Measurements from ENCODE around the gene ZMYM4. TPM values are rescaled to one million over a fixed set of nuclear protein-coding genes. Genes with fewer than 3 reads are reported as not detected.

Gene ZMYM4
- total RNA-seq, 3 donors from 2014 or later (not counting 1 experiment from before 2014, with no cell fraction given), result 41.0 to 48.0 (median 45.8) TPM

GRCh38 chr1:35441926-35442579 lies 173.5 kb downstream of the ZMYM4 start:
- ATAC-seq (no peak), DNase-seq (no peak)
- no peak for TF ChIP-seq CTCF (IDR thresholded peaks at IDR 0.05)
- intact Hi-C loops (cut with micrococcal nuclease), result no loop called here
- H3K4me3 ChIP-seq (ENCODE audit: low read length), result no peak overlapping the region
- H3K27me3 ChIP-seq (ENCODE audit: control insufficient read depth, insufficient read depth, low read length), result no peaks in the 10 kb centered on the region
- H3K36me3 ChIP-seq (ENCODE audit: control insufficient read depth, insufficient read depth, low read length), result peaks cover 67% of the 10 kb centered on the region
- H3K27ac ChIP-seq (ENCODE audit: low read length), result no peak overlapping the region
- Mint-ChIP-seq H3K4me1 (peaks cover 0 to 13% of the 10 kb centered on the region in 2 donors), H3K4me3 (no peak overlapping the region), H3K27ac (no peak overlapping the region), H3K9me3 (no peaks in the 10 kb centered on the region), H3K27me3 (ENCODE audit: low read depth in 2 of 2) (no peaks in the 10 kb centered on the region), H3K36me3 (peaks cover 7% of the 10 kb centered on the region)
- WGBS (ENCODE audit: insufficient coverage), result 97% methylated on average over 8 of the region's 8 CpGs
- H3K9me3 ChIP-seq (ENCODE audit: control insufficient read depth, insufficient read depth, low read length), result no peaks in the 10 kb centered on the region
- no peaks in the 10 kb centered on the region for H3K4me1 ChIP-seq (ENCODE audit: control insufficient read depth, insufficient read depth, low read length)

GRCh38 chr1:35442734-35443133 lies 174.2 kb downstream of the ZMYM4 start:
- Histone ChIP-seq H3K36me3 (ENCODE audit: control insufficient read depth, insufficient read depth, low read length) (peaks cover 70% of the 10 kb centered on the region), H3K9me3 (ENCODE audit: control insufficient read depth, insufficient read depth, low read length) (no peaks in the 10 kb centered on the region), H3K27ac (ENCODE audit: low read length) (no peak overlapping the region), H3K4me1 (ENCODE audit: control insufficient read depth, insufficient read depth, low read length) (no peaks in the 10 kb centered on the region), H3K4me3 (ENCODE audit: low read length) (no peak overlapping the region), H3K27me3 (ENCODE audit: control insufficient read depth, insufficient read depth, low read length) (no peaks in the 10 kb centered on the region)
- ATAC-seq, result no peak
- Mint-ChIP-seq H3K4me3 (no peak overlapping the region), H3K4me1 (peaks cover 0 to 6% of the 10 kb centered on the region in 2 donors), H3K27ac (no peak overlapping the region), H3K27me3 (ENCODE audit: low read depth in 2 of 2) (no peaks in the 10 kb centered on the region), H3K9me3 (no peaks in the 10 kb centered on the region), H3K36me3 (peaks cover 13% of the 10 kb centered on the region)
- peak in 1 of 2 donors; percentile 43 for DNase-seq
- WGBS (ENCODE audit: insufficient coverage), result 67% methylated on average over 4 of the region's 4 CpGs
- intact Hi-C loops (cut with micrococcal nuclease), result no loop called here
- no peak for TF ChIP-seq CTCF (IDR thresholded peaks at IDR 0.05)

GRCh38 chr1:35443768-35444518 lies 175.4 kb downstream of the ZMYM4 start:
- Histone ChIP-seq H3K36me3 (ENCODE audit: control insufficient read depth, insufficient read depth, low read length) (peaks cover 80% of the 10 kb centered on the region), H3K27ac (ENCODE audit: low read length) (no peak overlapping the region), H3K4me3 (ENCODE audit: low read length) (no peak overlapping the region), H3K9me3 (ENCODE audit: control insufficient read depth, insufficient read depth, low read length) (no peaks in the 10 kb centered on the region), H3K27me3 (ENCODE audit: control insufficient read depth, insufficient read depth, low read length) (no peaks in the 10 kb centered on the region), H3K4me1 (ENCODE audit: control insufficient read depth, insufficient read depth, low read length) (no peaks in the 10 kb centered on the region)
- 93% methylated on average over 5 of the region's 5 CpGs for WGBS (ENCODE audit: insufficient coverage)
- H3K9me3 Mint-ChIP-seq, result no peaks in the 10 kb centered on the region
- no peak overlapping the region for H3K4me3 Mint-ChIP-seq
- peak in 1 of 2 donors; percentile 25 for DNase-seq
- H3K36me3 Mint-ChIP-seq, result peaks cover 19% of the 10 kb centered on the region
- no peak for ATAC-seq
- no peak overlapping the region for H3K27ac Mint-ChIP-seq
- H3K4me1 Mint-ChIP-seq, result peaks cover 0 to 6% of the 10 kb centered on the region in 2 donors
- H3K27me3 Mint-ChIP-seq (ENCODE audit: low read depth in 2 of 2), result no peaks in the 10 kb centered on the region
- TF ChIP-seq CTCF (IDR thresholded peaks at IDR 0.05), result no peak
- intact Hi-C loops (cut with micrococcal nuclease), result no loop called here

Measured in natural killer cell (primary cell).